Islet of Langerhans (tissue), 1 donor: ENCODE results near the gene ACOXL.

Experiments used
- FAIRE-seq: peaks from one replicate; lab custom pipeline; 2011; peaks lifted over from hg19 to GRCh38; lab: Jason Lieb, UNC

ACOXL gene

DNA sequence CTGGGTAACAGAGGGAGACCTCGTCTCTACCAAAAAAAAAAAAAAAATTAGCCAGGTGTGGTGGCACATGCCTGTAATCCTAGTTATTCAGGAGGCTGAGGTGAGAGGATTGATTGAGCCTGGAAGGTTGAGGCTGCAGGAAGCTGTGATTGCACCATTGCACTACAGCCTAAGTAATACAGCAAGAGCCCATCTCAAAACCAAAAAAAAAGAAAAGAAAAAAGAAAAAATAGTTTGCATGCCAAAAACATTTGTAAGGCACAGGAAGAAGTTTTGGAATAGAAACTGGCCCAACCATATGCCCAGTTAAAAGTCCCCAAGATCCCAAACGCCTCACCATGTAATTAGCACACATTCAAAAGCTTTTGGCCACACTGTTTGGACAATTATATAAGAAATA lies 13.4 kb upstream of the ACOXL start:
- FAIRE-seq = no peak

DNA sequence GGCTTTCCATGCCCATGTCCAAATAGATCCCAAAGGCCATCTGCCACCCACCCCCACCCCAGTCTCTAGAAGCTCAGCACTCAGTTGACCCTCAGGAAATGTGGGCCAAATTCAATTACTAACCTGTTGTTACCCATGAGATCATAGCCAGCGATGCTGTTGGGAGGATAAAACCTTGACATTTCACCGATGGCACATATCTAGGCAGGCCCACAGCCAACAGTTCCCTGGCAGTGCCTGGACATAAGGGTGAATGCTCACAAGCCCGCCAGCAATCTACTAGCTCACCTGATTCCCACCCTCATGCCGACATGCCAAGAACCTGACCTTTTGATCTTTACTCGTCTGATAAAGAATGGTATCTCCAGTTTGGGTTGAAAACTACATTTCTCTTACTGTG lies 11.8 kb upstream of the ACOXL start:
- FAIRE-seq = no peak

DNA sequence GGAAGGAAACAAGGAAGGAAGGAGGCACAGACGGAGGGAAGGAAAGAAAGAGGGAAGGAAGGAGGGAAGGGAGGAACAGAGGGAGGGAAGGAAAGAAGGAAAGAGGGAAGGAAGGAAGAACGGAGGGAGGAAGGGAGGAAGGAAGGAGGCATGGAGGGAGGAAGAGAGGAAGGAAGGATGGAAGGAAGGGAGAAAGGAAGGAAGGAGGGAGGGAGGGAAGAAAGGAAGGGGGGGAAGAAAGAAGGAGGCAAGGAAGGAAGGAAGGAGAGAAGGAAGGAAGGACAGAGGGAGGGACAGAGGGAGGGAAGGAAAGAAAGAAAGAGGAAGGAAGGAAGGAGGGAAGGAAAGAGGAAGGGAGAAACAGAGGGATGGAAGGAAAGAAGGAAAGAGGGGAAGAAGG lies 7.6 kb upstream of the ACOXL start:
- no peak for FAIRE-seq

DNA sequence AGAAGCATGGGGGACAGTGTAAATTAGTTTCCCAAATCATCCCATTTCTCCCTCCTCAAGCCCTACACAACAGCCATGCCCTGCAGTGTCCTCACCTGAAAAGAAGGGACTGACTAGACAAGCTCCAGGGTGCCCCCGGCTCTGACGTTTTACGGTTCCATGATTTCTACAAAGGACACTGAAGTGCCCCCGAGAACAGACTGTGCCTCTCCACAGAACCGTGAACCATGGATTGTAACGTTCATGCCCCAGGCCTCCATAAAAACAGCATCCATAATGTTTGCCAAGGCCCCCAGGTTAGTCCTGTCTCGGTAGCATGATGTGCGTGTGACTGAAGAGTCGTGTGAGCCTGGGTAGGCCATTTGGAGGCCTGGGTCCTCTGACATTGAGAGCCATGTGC lies 7.0 kb upstream of the ACOXL start:
- no peak for FAIRE-seq

DNA sequence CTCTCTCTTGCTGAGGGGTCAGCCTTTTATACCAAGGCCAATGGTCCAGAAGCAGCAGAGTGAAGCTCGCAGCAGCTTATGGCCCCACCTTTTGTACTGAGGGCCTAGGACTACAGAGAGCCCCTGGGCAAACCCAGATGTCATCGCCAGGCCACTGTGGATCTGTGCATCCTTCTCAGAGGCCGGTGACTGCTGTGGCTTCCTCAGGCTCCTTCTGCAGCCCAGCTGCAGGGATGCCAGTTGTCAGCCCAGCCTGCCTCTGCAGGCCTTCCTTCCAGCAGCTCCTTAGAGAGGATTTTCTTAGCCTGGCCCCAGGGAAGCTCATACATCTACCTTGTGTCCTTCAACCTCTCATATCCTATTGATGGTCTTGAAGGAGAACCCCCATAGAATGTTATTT lies 6.5 kb upstream of the ACOXL start:
- no peak for FAIRE-seq

DNA sequence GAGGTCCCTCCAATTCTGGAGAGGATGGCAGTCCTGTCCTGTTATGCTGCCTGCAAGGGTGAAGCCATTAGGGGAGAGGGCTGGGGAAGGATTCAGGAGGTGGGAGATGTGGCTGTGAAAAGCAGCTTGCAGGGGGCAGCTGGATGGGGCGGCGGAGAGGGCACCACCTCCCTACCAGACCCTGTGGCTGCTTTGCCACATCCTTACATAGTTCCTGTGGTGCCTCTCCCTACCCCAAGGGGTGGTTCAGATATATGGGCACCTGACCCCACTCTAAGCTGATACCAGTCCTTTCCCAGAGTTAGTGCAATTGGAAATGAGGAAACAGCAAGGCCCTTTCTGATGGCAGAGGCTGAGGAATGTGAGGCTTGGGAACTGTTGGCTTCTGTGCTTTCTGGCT lies 6.1 kb upstream of the ACOXL start:
- no peak for FAIRE-seq

DNA sequence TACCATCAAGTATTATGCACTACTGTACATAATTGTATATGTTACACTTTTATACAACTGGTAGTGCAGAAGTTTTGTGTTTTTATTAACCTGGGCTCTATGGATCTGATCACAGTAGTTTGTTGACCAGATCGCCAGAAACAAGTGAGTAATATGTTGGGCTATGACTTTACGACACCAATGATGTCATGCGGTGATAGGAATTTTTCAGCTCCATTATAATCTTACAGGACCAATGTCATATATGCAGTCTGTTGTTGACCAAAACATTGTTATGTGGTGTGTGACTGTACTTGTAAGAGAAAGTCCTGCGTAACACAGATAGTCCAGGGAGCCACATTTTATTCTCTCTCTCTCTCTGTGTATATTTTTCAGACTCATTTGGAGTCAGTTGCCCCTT lies 4.5 kb upstream of the ACOXL start:
- FAIRE-seq = no peak

DNA sequence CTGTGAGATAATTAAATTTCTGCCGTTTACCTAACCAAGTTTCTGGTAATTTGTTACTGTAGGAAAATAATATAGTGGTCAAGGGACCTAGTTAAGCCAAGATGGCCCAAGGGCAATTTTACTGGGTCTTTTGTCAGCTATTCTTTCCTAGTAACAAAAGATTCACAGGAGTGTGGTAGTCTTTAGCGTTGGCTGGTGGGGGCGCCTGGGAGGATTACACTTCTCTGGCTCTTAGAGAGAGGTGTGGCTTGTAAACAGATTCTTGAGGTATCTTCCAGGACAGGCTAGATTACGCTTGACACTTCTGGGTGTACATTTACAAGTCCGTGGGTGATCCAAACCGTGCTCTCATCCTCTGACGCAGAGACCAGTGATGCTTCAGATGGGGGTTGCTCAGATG lies 3.3 kb upstream of the ACOXL start:
- no peak for FAIRE-seq

DNA sequence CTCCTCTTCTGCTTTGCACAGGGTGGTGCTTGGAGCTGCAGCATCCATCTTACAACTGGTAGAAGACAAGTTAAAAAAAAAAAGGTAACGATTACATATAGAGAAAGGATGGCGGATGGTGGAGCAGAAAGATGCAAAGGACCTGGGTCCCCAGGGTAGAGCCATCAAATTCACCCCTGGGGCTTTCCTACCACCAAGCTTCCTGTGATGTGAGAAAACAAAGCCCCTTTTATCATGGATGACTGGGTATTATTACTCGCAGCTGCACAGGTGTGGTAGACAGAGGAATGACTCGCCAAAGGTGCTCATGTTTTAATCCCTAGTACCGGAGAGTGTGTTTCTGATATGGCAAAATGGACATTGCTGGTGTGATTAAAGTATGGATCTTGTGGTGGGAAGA lies 1.3 kb upstream of the ACOXL start:
- no peak for FAIRE-seq

DNA sequence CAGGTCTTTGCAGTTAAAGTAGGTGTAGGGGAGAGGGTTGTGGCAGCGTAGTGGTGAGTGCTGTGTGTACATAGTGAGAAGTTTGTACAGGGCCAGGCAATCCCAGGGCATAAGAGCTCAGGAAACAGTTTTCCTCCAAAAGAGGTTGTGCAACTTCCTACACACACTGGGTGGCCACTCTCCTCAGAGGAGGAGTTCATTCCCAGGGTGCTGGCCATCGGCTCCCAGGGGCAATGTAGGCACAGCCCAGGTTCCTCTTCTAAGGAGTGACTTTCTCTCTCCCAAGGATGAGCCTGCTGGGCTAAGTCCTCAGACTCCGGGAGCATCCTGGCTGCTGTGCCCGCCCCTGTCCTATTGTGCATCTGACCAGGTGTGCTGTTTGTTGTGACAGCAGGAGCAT lies 3.0 kb downstream of the ACOXL start:
- no peak for FAIRE-seq

DNA sequence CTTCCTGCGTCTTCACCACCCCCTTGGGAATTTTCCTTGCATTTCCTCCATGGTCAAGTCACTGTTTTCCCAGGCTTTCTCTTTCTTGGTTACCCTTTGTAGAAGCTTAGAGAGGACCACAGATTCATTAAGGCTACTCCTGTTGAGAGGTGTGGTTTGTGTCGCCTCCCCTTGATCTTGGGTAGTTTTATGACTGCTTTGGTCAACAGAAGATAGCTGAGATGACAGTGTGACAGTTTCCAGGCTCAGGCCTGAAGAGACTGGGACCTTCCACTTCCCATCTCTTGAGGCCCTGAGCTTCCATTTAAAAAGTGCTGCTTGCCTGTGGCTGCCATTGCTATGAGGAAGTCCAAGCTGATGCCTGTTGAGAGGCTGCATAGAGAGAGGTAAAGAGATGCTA lies 5.4 kb downstream of the ACOXL start:
- FAIRE-seq = no peak

DNA sequence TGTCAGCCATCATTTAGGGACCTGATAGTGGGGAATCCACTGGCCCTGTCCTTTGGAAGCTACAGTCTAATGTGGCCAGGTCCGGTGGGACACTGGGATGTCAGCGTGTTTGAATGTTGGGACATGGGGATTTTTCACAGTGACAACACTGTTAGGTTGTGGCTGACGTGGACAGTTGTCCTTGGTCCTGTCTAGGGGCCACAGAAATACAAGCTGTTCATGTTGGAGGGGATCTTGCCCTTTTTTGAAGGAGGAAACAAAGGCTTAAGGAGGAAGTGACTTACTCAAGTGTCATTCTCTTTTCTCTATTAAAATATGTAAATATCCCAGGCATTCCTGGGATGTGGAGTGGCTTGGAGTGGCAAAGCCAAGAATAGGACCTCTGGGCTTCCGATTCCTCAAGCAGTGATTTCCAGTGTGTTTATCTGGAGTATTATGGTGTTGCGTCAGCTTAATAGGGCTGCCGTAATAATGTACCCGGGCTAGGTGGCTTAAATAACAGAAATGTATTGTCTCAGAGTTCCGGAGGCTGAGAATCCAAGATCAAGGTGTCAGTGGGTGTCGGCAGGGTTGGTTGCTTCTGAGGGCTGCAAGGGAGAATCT lies 8.5 kb downstream of the ACOXL start:
- FAIRE-seq = no peak

DNA sequence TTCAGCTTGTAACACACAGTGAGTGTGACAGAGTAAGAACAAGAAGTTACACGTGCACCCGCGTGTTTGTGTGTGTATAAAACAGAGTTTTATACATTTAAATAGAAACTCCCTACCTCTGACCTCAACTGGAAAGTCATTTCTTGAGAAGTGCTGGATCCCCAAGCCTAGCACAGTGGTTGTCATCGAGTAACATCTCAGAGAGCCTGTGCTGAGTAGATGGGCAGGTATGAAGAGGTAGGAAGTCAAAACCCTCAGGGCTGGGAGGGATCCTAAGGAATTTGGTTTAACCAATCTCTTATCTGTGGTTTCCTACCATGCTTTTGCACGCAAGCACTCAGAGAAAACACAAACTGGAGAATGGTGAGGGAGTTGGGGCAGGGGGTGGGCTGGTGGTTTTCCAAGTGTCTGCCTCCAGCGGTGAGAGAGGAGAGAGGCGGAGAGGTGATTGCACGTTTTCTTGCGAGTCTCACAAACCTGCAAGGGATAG lies 9.2 kb downstream of the ACOXL start:
- FAIRE-seq = no peak

DNA sequence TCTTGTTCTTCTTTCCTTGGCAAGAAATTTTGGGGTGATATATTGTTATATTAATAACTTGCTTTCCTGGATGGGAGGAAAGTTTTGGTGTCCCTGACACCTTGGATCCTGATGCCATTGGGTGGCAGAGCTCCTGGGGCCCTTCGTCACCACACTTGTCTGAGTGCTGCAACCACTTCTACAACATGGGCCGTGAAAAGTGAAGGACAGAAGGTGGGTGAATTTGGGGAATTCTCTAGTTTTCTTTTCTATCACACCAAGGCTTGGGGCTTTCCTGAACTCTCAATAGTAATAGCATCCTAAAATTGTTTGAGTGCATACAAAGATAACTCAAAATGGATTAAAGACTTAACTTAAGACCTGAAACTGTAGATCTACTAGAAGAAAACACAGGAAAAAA lies 10.0 kb downstream of the ACOXL start:
- FAIRE-seq = no peak

DNA sequence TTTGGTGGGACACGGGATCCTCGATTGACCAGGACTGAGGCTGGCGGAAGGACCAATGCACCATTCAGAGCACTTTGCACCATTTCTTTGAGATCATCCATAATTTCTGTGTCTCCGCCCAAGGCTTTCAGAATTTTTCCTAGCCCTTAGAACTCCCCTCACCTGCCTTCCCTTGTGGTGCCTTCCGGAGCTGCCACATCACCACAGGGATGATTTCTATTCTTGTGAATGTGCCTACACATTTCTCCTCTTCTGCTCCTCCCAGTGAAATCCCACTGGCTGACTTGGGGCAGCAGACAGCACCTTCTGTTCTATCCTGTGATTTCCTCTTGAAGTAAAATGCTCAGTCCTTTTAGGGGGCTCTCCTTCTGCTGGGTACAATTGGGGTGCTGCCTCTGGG lies 11.2 kb downstream of the ACOXL start:
- no peak for FAIRE-seq

DNA sequence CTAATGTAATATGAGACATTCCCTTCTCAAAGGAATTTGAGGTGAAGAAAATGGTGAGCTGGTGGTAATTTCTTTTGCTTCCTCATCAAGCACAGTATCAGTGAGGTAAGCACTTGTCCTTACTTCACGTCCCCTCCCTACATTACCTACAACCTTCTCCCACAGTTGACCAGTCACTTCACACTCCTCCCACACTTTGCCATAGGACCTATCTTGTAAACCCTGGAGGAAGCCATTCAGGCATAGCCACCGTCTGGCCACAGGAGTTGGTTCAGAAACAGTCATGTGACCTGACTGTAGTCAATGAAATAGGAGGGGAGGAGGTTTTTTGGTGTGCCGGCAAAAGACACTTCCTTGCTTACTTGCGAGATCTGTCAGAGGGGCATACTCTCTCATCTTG lies 12.1 kb downstream of the ACOXL start:
- FAIRE-seq = no peak

DNA sequence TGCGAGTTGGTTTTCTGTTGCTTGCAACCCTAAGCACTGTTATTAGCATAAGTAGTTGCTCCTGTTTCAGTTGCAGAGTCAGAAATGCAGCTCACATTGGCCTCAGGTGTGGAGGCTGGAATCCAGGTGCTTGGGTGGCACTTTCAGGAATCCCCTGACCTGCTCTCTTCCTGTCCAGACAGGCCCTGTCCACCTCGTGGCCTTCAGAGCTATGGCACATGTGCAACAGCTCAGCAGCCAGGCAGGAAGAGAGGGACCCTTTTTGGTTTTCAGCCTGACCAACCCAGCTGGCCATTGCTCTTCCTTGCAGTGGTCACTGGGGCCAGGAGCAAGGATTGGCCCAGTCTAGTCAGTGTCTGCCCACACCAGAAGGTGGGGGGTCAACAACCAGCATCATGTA lies 12.7 kb downstream of the ACOXL start:
- no peak for FAIRE-seq

DNA sequence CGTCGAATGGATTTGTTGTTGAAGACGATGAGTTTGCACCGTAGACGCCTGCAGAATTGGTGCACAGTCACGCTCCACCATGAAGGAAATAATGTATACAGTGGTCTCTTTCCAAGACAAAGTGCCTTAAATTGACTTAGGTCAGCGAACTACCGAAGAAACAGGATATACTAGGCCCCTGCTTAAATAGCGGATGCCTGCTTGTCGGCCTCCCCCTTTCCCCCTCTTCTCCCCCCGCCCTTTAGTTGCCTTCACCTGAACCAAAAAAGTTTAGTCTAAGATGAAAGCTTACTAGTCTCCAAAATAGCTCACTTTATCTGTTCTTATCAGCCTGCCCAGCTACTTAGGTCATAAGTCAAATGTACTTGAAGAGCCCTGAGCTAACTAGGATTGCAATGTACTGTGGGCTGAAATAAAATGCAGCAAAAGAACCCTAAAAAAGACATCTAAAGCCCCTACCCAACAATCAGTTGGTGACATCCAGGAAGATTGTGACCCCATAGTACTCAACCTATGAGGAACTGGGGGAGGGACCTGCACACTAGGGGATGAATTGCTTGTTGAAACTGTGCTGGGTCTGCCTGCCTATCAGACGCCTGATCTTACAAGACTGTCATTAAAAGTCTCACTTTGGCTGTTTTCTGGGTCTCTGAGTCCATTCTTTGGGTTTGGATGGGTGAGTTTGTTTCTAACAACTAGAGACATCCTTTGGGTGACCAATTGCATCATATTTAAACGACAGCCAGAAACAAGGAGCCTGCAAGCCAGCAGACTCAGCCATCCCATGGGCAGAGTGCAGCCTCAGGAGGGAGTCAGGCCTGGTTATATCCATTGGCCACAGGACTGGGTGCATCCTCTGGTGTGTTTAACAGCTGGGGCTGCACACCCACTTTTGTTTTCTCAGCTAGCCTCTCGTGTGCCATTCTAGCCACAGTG lies 14.5 kb downstream of the ACOXL start:
- FAIRE-seq = no peak

DNA sequence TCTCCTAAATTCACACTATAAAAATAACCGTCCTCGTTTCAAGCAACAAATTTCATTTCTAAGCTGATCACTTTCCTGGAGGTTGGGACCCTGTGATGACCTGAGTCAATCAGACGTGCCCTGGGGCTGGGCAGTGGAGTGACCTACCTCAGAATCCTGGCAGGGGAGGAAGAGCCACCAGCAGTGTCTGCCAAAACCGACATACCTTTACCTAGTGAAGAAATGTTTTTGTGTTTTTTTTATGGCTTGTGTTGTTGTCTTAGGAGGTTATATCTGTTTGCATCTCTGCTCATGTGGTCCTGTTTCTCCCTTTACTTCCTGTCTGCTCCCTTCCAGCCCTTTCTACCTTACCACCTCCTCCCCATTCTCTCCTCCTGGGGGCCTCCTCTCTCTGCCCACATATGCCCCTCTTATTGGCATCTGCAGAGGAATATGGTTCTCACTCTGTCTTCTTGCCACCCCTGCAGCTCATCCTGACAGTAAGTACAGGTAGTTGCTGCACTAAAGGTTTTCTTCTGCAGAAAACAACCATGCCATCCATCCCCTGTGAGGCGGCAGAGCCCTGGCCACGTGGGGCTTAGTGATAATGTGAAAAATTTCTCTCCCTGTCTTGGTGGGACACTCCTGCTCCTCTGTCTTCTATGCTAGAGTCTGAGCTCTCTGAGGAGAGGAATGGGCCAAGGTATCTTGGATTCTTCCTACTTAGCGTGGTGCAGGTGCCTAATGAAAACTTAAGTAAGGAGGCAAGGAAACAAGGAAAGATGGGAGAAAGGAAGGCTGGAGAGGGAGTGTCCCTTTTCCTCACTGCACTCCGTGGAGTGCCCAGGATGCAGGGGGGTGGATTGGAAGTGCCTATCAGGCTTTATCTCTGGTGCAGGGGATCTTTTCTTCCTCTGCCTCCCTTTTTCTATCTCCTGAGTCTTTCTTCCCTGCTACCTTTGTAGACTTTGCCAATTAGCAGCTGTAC lies 15.4 kb downstream of the ACOXL start:
- no peak for FAIRE-seq

DNA sequence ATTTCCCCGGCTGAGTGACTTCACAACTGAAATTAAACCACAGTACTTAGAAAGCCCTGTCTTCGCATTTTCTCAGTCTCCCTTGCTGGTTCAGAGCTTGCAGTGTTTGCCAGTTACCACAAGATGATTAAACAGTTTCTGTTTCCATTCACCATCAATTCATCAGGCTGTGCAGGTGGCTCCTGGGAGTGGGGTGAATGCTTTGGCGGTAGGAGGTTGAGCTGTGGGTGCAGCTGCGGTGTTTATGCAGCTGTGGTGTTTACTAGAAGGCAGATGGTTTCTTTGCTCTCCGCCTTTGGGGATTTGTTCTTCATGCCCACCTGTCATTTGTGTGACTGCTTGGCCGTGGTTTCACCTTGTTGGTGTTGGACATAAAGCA lies 16.1 kb downstream of the ACOXL start:
- FAIRE-seq = no peak

DNA sequence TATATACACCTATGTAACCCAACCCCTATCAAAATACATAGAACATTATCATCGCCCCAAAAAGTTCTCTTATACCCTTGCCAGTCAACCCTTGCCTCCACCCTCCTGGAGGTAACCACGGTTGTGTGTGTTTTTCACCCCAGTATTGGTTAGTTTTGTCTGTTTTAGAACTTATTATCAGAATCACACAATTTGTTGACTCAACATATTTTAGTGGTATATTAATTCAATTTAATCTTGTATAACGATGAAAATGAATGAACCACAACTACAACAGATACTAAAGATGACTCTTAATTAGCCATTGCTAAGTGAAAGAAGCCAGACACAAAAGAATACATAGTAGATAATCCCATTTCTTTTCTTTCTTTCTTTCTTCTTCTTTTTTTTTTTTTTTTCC lies 19.3 kb downstream of the ACOXL start:
- FAIRE-seq = no peak

DNA sequence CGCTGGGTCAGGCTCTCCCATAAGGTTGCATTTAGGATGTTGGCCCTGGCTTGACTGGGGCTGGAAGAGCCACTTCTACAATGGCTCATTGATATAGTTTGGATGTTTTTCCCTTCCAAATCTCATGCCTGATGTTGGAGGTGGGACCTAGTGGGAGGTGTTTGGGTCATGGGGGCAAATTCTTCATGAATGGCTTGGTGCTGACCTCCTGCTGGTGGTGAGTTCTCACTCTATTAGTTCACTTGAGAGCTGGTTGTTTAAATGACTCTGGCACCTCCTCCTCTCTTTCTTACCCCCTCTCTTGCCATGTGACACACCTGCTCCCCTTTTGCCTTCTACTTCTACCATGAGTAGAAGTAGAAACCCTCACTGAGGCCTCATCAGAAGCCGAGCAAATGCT lies 20.5 kb downstream of the ACOXL start:
- no peak for FAIRE-seq
